H9 (cell line): ENCODE data around the gene CTNNA3. TPM values are rescaled to one million over a fixed set of nuclear protein-coding genes. Genes with fewer than 3 reads are reported as not detected.

Experiments used
- DNase-seq: peaks from one replicate; pipeline ENCODE4 v3.0.0-alpha.2; 2017
- H2AFZ ChIP-seq: one replicate; pipeline ENCODE4 v1.6.1; 2013; ENCODE audit warnings: mild to moderate bottlenecking, low read length, control low read depth, moderate library complexity
- H2AK5ac ChIP-seq: 2 replicates; pipeline ENCODE4 v1.6.1; 2013; ENCODE audit warnings: low read length, control low read depth, mixed read lengths; ENCODE audit not compliant: insufficient read length
- H2BK120ac ChIP-seq: one replicate; pipeline ENCODE4 v1.6.1; 2013; ENCODE audit warnings: low read depth, mild to moderate bottlenecking, low read length, control low read depth, inconsistent platforms; ENCODE audit not compliant: poor library complexity, severe bottlenecking
- H2BK12ac ChIP-seq: 2 replicates; pipeline ENCODE4 v1.6.1; 2013; ENCODE audit warnings: low read length, control low read depth, mixed read lengths, low read depth; ENCODE audit not compliant: insufficient read length
- H2BK15ac ChIP-seq: 2 replicates; pipeline ENCODE4 v1.6.1; 2013; ENCODE audit warnings: low read depth, low read length, control low read depth
- H2BK20ac ChIP-seq: one replicate; pipeline ENCODE4 v1.6.1; 2013; ENCODE audit warnings: low read depth, mild to moderate bottlenecking, low read length, control low read depth, inconsistent platforms; ENCODE audit not compliant: poor library complexity, severe bottlenecking
- H2BK5ac ChIP-seq: 2 replicates; pipeline ENCODE4 v1.6.1; 2013; ENCODE audit warnings: low read length, control low read depth, mixed read lengths; ENCODE audit not compliant: insufficient read length
- H3K14ac ChIP-seq: 2 replicates; pipeline ENCODE4 v1.6.1; 2013; ENCODE audit warnings: low read length, control low read depth; ENCODE audit not compliant: insufficient read depth
- H3K18ac ChIP-seq: 2 replicates; pipeline ENCODE4 v1.6.1; 2013; ENCODE audit warnings: low read depth, mild to moderate bottlenecking, mixed read lengths, low read length, control low read depth; ENCODE audit not compliant: insufficient read length
- H3K23ac ChIP-seq: 2 replicates; pipeline ENCODE4 v1.6.1; 2013; ENCODE audit warnings: low read length, control low read depth, mixed read lengths, low read depth; ENCODE audit not compliant: insufficient read length
- H3K23me2 ChIP-seq: 2 replicates; pipeline ENCODE4 v1.6.1; 2013; ENCODE audit warnings: low read depth, mild to moderate bottlenecking, mixed read lengths, low read length, control low read depth; ENCODE audit not compliant: insufficient read length, poor library complexity, severe bottlenecking
- H3K27ac ChIP-seq: 2 replicates; pipeline ENCODE4 v1.5.1; 2013; ENCODE audit warnings: low read length, control low read depth, mixed read lengths, low read depth; ENCODE audit not compliant: insufficient read length
- H3K27me3 ChIP-seq: 2 replicates; pipeline ENCODE4 v1.6.1; 2013; ENCODE audit warnings: low read length, control low read depth, inconsistent platforms; ENCODE audit not compliant: insufficient read depth
- H3K4ac ChIP-seq: 2 replicates; pipeline ENCODE4 v1.6.1; 2013; ENCODE audit warnings: low read depth, mild to moderate bottlenecking, control low read depth, inconsistent platforms, low read length, moderate library complexity
- H3K4me1 ChIP-seq: 2 replicates; pipeline ENCODE4 v1.6.1; 2013; ENCODE audit warnings: low read length, control low read depth, inconsistent platforms; ENCODE audit not compliant: insufficient read depth
- H3K4me2 ChIP-seq: 2 replicates; pipeline ENCODE4 v1.6.1; 2013; ENCODE audit warnings: low read length, control low read depth, mixed read lengths; ENCODE audit not compliant: insufficient read length, insufficient read depth
- H3K56ac ChIP-seq: 2 replicates; pipeline ENCODE4 v1.6.1; 2013; ENCODE audit warnings: low read depth, mild to moderate bottlenecking, mixed read lengths, low read length, control low read depth; ENCODE audit not compliant: insufficient read length
- H3K79me1 ChIP-seq: 2 replicates; pipeline ENCODE4 v1.6.1; 2013; ENCODE audit warnings: low read depth, mild to moderate bottlenecking, moderate library complexity, low read length, control low read depth, inconsistent platforms; ENCODE audit not compliant: insufficient read depth, poor library complexity, severe bottlenecking
- H3K79me2 ChIP-seq: 2 replicates; pipeline ENCODE4 v1.6.1; 2013; ENCODE audit warnings: low read length, control low read depth, inconsistent platforms; ENCODE audit not compliant: insufficient read depth
- H3K9ac ChIP-seq: 2 replicates; pipeline ENCODE4 v1.6.1; 2013; ENCODE audit warnings: low read length, control low read depth, mixed read lengths; ENCODE audit not compliant: insufficient read length; ENCODE audit errors: extremely low read depth
- H3K9me3 ChIP-seq: one replicate; pipeline ENCODE4 v1.6.1; 2013; ENCODE audit warnings: low read depth, low read length, inconsistent platforms; ENCODE audit not compliant: control insufficient read depth
- H3T11ph ChIP-seq: one replicate; pipeline ENCODE4 v1.6.1; 2013; ENCODE audit warnings: mild to moderate bottlenecking, low read length, control low read depth, inconsistent platforms
- H4K20me1 ChIP-seq: one replicate; pipeline ENCODE4 v1.6.1; 2013; ENCODE audit not compliant: control insufficient read depth, insufficient read length, insufficient read depth
- H4K5ac ChIP-seq: 2 replicates; pipeline ENCODE4 v1.6.1; 2013; ENCODE audit warnings: low read depth, mild to moderate bottlenecking, mixed read lengths, low read length, control low read depth; ENCODE audit not compliant: insufficient read length
- H4K8ac ChIP-seq: replicated peaks from 2 replicates; pipeline ENCODE4 v1.6.1; 2013; ENCODE audit warnings: low read length, control low read depth, mixed read lengths, low read depth; ENCODE audit not compliant: insufficient read length
- H4K91ac ChIP-seq: 2 replicates; pipeline ENCODE4 v1.6.1; 2013; ENCODE audit warnings: low read depth, mild to moderate bottlenecking, moderate library complexity, mixed read lengths, low read length, control low read depth; ENCODE audit not compliant: insufficient read length
- H3K27ac Mint-ChIP-seq, 3 experiments: 2 replicates in 2 of 3; 3 replicates in 1 of 3; pipeline ENCODE4 v1.8.0; 2020 to 2021; ENCODE audit warnings: mixed read lengths in 3 of 3, mild to moderate bottlenecking in 1 of 3, moderate library complexity in 1 of 3
- H3K27me3 Mint-ChIP-seq: 2 replicates; pipeline ENCODE4 v1.8.0; 2021; ENCODE audit warnings: low read depth, mild to moderate bottlenecking, moderate library complexity, mixed read lengths
- H3K36me3 Mint-ChIP-seq, 3 experiments: 2 replicates in 2 of 3; 3 replicates in 1 of 3; pipeline ENCODE4 v1.8.0; 2020 to 2021; ENCODE audit warnings: low read depth in 3 of 3, mixed read lengths in 3 of 3; ENCODE audit not compliant: insufficient read depth in 1 of 3
- H3K4me1 Mint-ChIP-seq, 2 experiments: 2 replicates each; pipeline ENCODE4 v1.8.0; 2020; ENCODE audit warnings: mixed read lengths in 2 of 2
- H3K4me3 Mint-ChIP-seq, 2 experiments: 2 replicates in 1 of 2; 3 replicates in 1 of 2; pipeline ENCODE4 v1.8.0; 2020 to 2021; ENCODE audit warnings: mild to moderate bottlenecking in 2 of 2, mixed read lengths in 2 of 2, moderate library complexity in 1 of 2
- H3K9me3 Mint-ChIP-seq, 2 experiments: 2 replicates in 1 of 2; 3 replicates in 1 of 2; pipeline ENCODE4 v1.8.0; 2020; ENCODE audit warnings: mild to moderate bottlenecking in 2 of 2, mixed read lengths in 2 of 2, moderate library complexity in 1 of 2
- WGBS: extraction: QIAGEN DNeasy Blood & Tissue Kit; methylation state at CpG from one replicate; pipeline ENCODE4 v1.1.7; 2013; ENCODE audit warnings: missing lambda C conversion rate, low lambda C conversion rate, mixed read lengths; ENCODE audit not compliant: insufficient read length; ENCODE audit errors: extremely low coverage; 5-methylcytosine and 5-hydroxymethylcytosine counted together
- total RNA-seq: library from RNA; stranded (reverse); gene quantifications from 2 replicates; pipeline ENCODE4 v1.2.1, GENCODE V29; 2021
- TF ChIP-seq, protein P1 (sequence below): fragments of 200-600 bp; sonication (generic); conservative IDR thresholded peaks from 3 replicates; pipeline ENCODE4 v1.8.0; 2021; ENCODE audit warnings: antibody characterized with exemption, mild to moderate bottlenecking

CTNNA3 gene
- total RNA-seq, 1 experiment from 2014 or later, result 3.3 TPM

DNA sequence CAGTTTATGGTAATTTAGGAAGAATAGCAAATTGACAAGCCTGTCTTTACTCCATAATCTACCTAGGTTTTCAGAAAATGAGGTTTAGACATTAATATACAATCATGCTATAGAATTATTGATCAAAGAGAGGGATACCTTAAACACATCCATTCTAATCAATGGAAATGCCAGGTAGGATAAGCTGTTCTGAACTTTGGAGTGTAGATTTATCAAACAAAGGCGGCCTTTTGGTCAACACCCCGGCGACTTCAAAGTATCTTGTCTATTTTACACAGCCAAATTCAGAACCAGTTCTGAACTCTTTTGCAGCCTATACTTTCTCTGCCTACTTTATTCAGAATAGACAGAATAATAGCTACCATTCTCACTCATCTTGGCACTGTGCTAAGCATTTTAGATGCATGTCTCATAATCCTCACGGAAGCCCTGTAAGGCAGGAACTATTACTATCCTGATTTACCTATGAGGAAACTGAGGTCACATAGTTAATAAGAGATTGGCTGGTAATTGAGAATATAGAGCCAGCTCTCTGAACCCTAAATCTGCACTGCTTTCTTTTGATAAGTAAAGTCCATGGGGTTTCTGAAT lies 1412.0 kb downstream of the CTNNA3 start:
- no CpG with 5 or more reads among the region's 4 CpGs for WGBS
- TF ChIP-seq, protein P1, sequence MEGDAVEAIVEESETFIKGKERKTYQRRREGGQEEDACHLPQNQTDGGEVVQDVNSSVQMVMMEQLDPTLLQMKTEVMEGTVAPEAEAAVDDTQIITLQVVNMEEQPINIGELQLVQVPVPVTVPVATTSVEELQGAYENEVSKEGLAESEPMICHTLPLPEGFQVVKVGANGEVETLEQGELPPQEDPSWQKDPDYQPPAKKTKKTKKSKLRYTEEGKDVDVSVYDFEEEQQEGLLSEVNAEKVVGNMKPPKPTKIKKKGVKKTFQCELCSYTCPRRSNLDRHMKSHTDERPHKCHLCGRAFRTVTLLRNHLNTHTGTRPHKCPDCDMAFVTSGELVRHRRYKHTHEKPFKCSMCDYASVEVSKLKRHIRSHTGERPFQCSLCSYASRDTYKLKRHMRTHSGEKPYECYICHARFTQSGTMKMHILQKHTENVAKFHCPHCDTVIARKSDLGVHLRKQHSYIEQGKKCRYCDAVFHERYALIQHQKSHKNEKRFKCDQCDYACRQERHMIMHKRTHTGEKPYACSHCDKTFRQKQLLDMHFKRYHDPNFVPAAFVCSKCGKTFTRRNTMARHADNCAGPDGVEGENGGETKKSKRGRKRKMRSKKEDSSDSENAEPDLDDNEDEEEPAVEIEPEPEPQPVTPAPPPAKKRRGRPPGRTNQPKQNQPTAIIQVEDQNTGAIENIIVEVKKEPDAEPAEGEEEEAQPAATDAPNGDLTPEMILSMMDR, result no peak
- H3K27ac Mint-ChIP-seq, result no peak overlapping the region

More for the DNA sequence above, 1412.0 kb downstream of the CTNNA3 start:
- Histone ChIP-seq H2BK20ac (no peak overlapping the region), H2BK12ac (no peak overlapping the region), H3K4me2 (no peak overlapping the region), H4K8ac (no peak overlapping the region), H2BK15ac (no peak overlapping the region), H3K14ac (no peak overlapping the region), H4K20me1 (no peaks in the 10 kb centered on the region), H3K18ac (no peak overlapping the region), H2BK120ac (no peak overlapping the region), H3K4ac (no peak overlapping the region), H3T11ph (no peak overlapping the region), H3K79me1 (no peaks in the 10 kb centered on the region), H3K27me3 (no peaks in the 10 kb centered on the region), H3K23ac (no peak overlapping the region), H3K9me3 (no peaks in the 10 kb centered on the region), H4K91ac (no peak overlapping the region), H4K5ac (no peak overlapping the region), H2AK5ac (no peak overlapping the region), H3K23me2 (no peaks in the 10 kb centered on the region), H3K4me1 (no peaks in the 10 kb centered on the region), H3K27ac (no peak overlapping the region), H3K9ac (no peak overlapping the region), H2AFZ (no peak overlapping the region), H3K56ac (no peak overlapping the region), H2BK5ac (no peak overlapping the region), H3K79me2 (no peaks in the 10 kb centered on the region)
- Mint-ChIP-seq H3K9me3 (no peaks in the 10 kb centered on the region), H3K4me3 (no peak overlapping the region), H3K36me3 (no peaks in the 10 kb centered on the region), H3K27me3 (no peaks in the 10 kb centered on the region), H3K4me1 (peaks cover 5 to 7% of the 10 kb centered on the region in 2 experiments; a peak in 2 of 4 replicates)
- DNase-seq, result no peak
